ENCODE results near the gene PEDS1. TPM values are rescaled to one million over a fixed set of nuclear protein-coding genes. Genes with fewer than 3 reads are reported as not detected.

Gene PEDS1
- total and polyA plus RNA-seq, 9 donors = 7.5 to 18.2 (median 12.4) TPM

DNA sequence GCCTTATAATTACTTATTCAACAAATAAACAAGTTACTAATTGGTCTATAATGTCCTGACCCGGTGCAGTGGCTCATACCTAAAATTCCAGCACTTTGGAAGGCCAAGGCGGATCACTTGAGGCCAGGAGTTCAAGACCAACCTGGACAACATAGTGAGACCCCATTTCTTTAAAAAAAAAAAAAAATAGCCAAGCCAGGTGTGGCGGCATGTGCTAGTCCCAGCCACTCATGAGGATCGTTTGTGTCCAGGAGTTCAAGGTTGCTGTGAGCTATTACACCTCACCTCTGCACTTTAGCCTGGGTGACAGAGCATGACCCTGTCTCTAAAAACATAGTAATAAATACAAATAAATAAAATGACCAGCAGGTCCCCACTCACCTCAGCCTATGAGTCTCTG lies 30.8 kb downstream of the PEDS1 start:
- intact Hi-C loops (cut with DNase I) = loop anchor here in 1 of 4 donors (5.0 kb wide), 1 partner anchor 50 kb away; no protein-coding TSS in a partner anchor
- Histone ChIP-seq H3K4me3 (no peak overlapping the region), H3K36me3 (no peaks in the 10 kb centered on the region), H3K9me3 (no peaks in the 10 kb centered on the region), H3K27ac (no peak overlapping the region), H3K27me3 (no peaks in the 10 kb centered on the region), H3K4me1 (ENCODE audit: insufficient read depth) (no peaks in the 10 kb centered on the region)
- DNase-seq = no peak
- TF ChIP-seq CTCF (IDR thresholded peaks at IDR 0.05) = no peak
- WGBS, 3 donors = 72 to 87% (median 87%) methylated on average over 4 of the region's 4 CpGs

- Histone ChIP-seq H3K27ac (no peak overlapping the region), H3K4me3 (no peak overlapping the region), H3K27me3 (no peaks in the 10 kb centered on the region), H3K9me3 (no peaks in the 10 kb centered on the region), H3K36me3 (no peaks in the 10 kb centered on the region), H3K4me1 (ENCODE audit: insufficient read depth) (no peaks in the 10 kb centered on the region)
- peak in 1 of 5 donors; percentile 4 for DNase-seq
- no peak for TF ChIP-seq CTCF (IDR thresholded peaks at IDR 0.05)
- no peak for TF ChIP-seq EP300 (IDR thresholded peaks at IDR 0.05)
- TF ChIP-seq POLR2A (IDR thresholded peaks at IDR 0.05) = no peak
- WGBS, 3 donors = 52 to 56% (median 54%) methylated on average over 4 of the region's 4 CpGs
- intact Hi-C loops (cut with DNase I) = loop anchor here in 1 of 4 donors (5.0 kb wide), 1 partner anchor 50 kb away; no protein-coding TSS in a partner anchor
These were observed 31.7 kb downstream of the PEDS1 start for GRCh38 chr20:50121858-50122271.

DNA sequence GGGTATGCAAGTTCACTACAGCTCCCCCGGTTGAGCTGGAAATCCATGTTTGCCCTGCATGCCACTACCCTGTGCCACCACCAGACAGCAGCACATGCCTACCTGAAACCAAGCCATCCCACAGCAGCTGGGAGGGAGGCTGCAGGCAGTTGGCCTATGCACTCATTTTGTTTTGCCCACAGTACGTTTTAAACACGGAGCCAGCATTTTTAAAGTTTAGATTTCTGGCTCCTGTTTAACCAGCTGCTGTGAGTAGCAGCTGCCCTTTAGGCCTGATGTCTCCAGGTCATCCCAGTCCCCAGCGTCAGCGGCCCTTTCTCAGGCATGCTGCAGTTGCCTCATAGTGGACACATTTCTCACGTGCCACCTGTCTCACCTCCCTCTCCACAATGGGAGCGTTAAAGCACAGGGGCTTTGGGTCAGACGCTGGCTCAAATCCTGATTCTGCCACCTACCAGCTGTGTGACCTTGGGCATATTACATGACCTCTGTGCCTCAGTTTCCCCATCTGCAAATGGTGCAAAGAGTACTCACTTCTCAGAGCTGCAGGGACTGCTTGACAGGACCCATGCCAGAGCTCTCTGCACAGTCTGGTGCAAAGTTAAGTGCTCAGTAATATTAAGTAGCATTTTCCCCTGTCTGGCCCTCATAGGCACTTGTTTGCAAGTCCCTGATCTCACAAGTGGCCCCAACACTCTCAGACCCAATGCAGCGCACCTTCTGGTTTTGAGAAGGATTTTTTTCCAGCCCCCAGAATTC lies 32.4 kb downstream of the PEDS1 start:
- WGBS, 3 donors = 19 to 33% (median 21%) methylated on average over 9 of the region's 9 CpGs
- DNase-seq = peak in 4 of 5 donors; percentile 39 to 55 (median 50)
- Histone ChIP-seq H3K9me3 (no peaks in the 10 kb centered on the region), H3K36me3 (no peaks in the 10 kb centered on the region), H3K4me3 (no peak overlapping the region), H3K4me1 (ENCODE audit: insufficient read depth) (no peaks in the 10 kb centered on the region), H3K27me3 (no peaks in the 10 kb centered on the region), H3K27ac (no peak overlapping the region)
- intact Hi-C loops (cut with DNase I) = loop anchor here in 1 of 4 donors (5.0 kb wide), 1 partner anchor 51 kb away; no protein-coding TSS in a partner anchor
- no peak for TF ChIP-seq EP300 (IDR thresholded peaks at IDR 0.05)
- peak in 2 of 3 donors; percentile 46 to 66 for TF ChIP-seq CTCF (IDR thresholded peaks at IDR 0.05)

DNA sequence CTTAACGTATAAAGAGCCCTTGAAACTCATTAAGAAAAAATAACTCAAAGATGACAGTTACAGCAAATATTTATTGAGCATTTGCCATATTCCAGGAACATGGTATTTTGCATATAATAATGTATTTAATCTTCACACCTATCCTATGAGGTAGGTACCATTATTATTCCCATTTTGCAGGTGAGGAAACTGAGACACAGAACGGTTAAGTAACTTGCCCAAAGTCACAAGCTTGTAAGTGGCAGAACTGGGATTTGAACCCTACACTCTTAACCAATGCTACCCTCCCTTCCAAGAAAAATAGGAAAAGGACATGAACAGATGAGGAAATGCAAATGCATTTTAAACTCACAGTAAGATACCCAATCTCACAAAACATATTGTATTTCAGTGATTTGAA lies 35.3 kb downstream of the PEDS1 start:
- intact Hi-C loops (cut with DNase I) = loop anchor here in 1 of 4 donors (5.0 kb wide), 1 partner anchor 49 kb away; no protein-coding TSS in a partner anchor
- TF ChIP-seq EP300 (IDR thresholded peaks at IDR 0.05) (no peak), CTCF (IDR thresholded peaks at IDR 0.05) (no peak), POLR2A (IDR thresholded peaks at IDR 0.05) (no peak)

More for the DNA sequence above, 35.3 kb downstream of the PEDS1 start:
- Histone ChIP-seq H3K4me1 (ENCODE audit: insufficient read depth) (peaks cover 3% of the 10 kb centered on the region), H3K4me3 (no peak overlapping the region), H3K27me3 (no peaks in the 10 kb centered on the region), H3K9me3 (no peaks in the 10 kb centered on the region), H3K27ac (no peak overlapping the region), H3K36me3 (no peaks in the 10 kb centered on the region)
- no peak for DNase-seq
- WGBS, 3 donors = 58 to 70% (median 66%) methylated on average over 2 of the region's 2 CpGs

Data from ovary (tissue), 9 donors.